OCI-LY1 (cell line): ENCODE data around the gene SHROOM3.

Experiments used
- H2AFZ ChIP-seq: fragments of 200-600 bp; sonication (generic), shearing (Covaris generic); 2 replicates; pipeline ENCODE4 v1.6.0; 2014; ENCODE audit warnings: antibody characterized with exemption, mild to moderate bottlenecking, low read length
- H3F3A ChIP-seq: fragments of 200-600 bp; sonication (generic), shearing (Covaris generic); 2 replicates; pipeline ENCODE4 v1.6.0; 2014; ENCODE audit warnings: mild to moderate bottlenecking, antibody characterized with exemption, low read length, moderate library complexity; ENCODE audit not compliant: insufficient read depth
- H3K27ac ChIP-seq: fragments of 200-600 bp; sonication (generic); 2 replicates; pipeline ENCODE4 v1.5.1; 2014; ENCODE audit warnings: low read length, mixed run types, mild to moderate bottlenecking, low read depth; ENCODE audit not compliant: poor library complexity, severe bottlenecking
- H3K27me3 ChIP-seq: fragments of 200-600 bp; sonication (generic); 2 replicates; pipeline ENCODE4 v1.6.0; 2014; ENCODE audit warnings: antibody characterized with exemption, mild to moderate bottlenecking, low read length, moderate library complexity; ENCODE audit not compliant: insufficient read depth
- H3K36me3 ChIP-seq: fragments of 200-600 bp; sonication (generic); 2 replicates; pipeline ENCODE4 v1.6.1; 2014; ENCODE audit warnings: mild to moderate bottlenecking, antibody characterized with exemption, low read length, moderate library complexity, mixed read lengths; ENCODE audit not compliant: insufficient read depth
- H3K4me1 ChIP-seq: fragments of 200-600 bp; sonication (generic); 2 replicates; pipeline ENCODE4 v1.5.1; 2014; ENCODE audit warnings: mild to moderate bottlenecking, low read length, moderate library complexity; ENCODE audit not compliant: insufficient read depth, severe bottlenecking
- H3K4me2 ChIP-seq: fragments of 200-600 bp; sonication (generic), shearing (Covaris generic); 2 replicates; pipeline ENCODE4 v1.6.1; 2014; ENCODE audit warnings: low read length
- H3K4me3 ChIP-seq: fragments of 200-600 bp; sonication (generic); 2 replicates; pipeline ENCODE4 v1.5.1; 2014; ENCODE audit warnings: low read length, low read depth, mild to moderate bottlenecking, mixed read lengths; ENCODE audit not compliant: poor library complexity, severe bottlenecking
- H3K79me2 ChIP-seq: fragments of 200-600 bp; shearing (Covaris generic); 2 replicates; pipeline ENCODE4 v1.6.1; 2016; ENCODE audit warnings: mixed run types, low read length, mixed read lengths; ENCODE audit not compliant: insufficient read depth
- H3K9ac ChIP-seq: fragments of 200-600 bp; sonication (generic), shearing (Covaris generic); 2 replicates; pipeline ENCODE4 v1.6.1; 2014; ENCODE audit warnings: mild to moderate bottlenecking, low read length, mixed read lengths
- H3K9me2 ChIP-seq: fragments of 200-600 bp; sonication (generic), shearing (Covaris generic); 2 replicates; pipeline ENCODE4 v1.6.1; 2014; ENCODE audit warnings: low read depth, mild to moderate bottlenecking, low read length, mixed read lengths
- H3K9me3 ChIP-seq: fragments of 200-600 bp; shearing (Covaris generic); 2 replicates; pipeline ENCODE4 v1.6.1; 2014; ENCODE audit warnings: low read length, mixed read lengths
- H4K20me1 ChIP-seq: fragments of 200-600 bp; sonication (generic), shearing (Covaris generic); 2 replicates; pipeline ENCODE4 v1.6.0; 2016; ENCODE audit warnings: mild to moderate bottlenecking, low read length; ENCODE audit not compliant: insufficient read depth
- EZH2 ChIP-seq: fragments of 200-600 bp; sonication (generic), shearing (Covaris generic); IDR thresholded peaks from 2 replicates; pipeline ENCODE4 v1.8.0; 2017; ENCODE audit warnings: borderline replicate concordance, mixed run types, mild to moderate bottlenecking, antibody characterized with exemption, low read length, moderate library complexity, mixed read lengths
- TF ChIP-seq, protein P1 (sequence below): fragments of 200-600 bp; sonication (generic), shearing (Covaris generic); IDR thresholded peaks from 2 replicates; pipeline ENCODE4 v1.5.1; 2017; ENCODE audit warnings: mild to moderate bottlenecking, antibody characterized with exemption, low read length, moderate library complexity, mixed read lengths

The SHROOM3 gene

DNA sequence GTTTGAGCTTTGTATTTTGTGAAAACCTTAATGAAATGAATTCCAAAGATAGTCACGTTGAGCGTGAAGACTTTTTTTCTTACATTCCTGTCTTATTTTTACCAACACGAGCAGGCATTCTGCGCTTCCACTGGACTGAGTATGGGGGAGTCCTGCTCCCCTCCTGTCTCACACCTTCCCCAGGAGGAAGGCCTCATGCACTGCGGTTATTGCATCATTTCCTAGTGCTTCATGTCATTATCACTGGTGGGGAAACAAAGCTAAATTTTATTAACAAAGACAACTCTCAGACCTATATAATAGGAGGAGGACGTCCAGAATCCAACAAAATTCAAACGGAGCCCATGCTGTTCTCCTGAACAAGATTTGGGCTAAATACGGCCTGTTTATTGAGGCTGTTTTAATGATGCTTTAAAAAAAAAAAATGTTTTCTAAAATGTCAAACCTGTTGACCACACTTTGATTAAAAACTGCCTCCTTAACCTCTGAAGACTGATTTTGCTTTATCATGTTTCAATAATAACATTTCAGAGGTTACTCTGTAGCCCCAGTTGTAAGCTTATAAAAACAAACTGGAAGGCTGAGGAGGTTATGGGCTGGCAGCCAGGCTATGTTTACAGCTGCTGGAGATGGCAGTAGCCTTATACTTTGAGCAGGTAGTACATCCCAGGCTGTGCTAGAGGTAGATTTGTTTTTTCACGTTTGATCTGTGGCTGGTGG, 344.9 kb downstream of the SHROOM3 start:
- no peaks in the 10 kb centered on the region for H3K27me3 ChIP-seq
- no peak overlapping the region for H3K9ac ChIP-seq
- H4K20me1 ChIP-seq = no peaks in the 10 kb centered on the region
- no peak overlapping the region for H2AFZ ChIP-seq
- TF ChIP-seq, protein P1, sequence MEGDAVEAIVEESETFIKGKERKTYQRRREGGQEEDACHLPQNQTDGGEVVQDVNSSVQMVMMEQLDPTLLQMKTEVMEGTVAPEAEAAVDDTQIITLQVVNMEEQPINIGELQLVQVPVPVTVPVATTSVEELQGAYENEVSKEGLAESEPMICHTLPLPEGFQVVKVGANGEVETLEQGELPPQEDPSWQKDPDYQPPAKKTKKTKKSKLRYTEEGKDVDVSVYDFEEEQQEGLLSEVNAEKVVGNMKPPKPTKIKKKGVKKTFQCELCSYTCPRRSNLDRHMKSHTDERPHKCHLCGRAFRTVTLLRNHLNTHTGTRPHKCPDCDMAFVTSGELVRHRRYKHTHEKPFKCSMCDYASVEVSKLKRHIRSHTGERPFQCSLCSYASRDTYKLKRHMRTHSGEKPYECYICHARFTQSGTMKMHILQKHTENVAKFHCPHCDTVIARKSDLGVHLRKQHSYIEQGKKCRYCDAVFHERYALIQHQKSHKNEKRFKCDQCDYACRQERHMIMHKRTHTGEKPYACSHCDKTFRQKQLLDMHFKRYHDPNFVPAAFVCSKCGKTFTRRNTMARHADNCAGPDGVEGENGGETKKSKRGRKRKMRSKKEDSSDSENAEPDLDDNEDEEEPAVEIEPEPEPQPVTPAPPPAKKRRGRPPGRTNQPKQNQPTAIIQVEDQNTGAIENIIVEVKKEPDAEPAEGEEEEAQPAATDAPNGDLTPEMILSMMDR = no peak
- TF ChIP-seq EZH2 = no peak
- no peaks in the 10 kb centered on the region for H3K36me3 ChIP-seq
- H3K9me3 ChIP-seq = no peaks in the 10 kb centered on the region
- H3K4me3 ChIP-seq = no peak overlapping the region
- H3K9me2 ChIP-seq = no peaks in the 10 kb centered on the region
- H3K27ac ChIP-seq = no peak overlapping the region
- H3K79me2 ChIP-seq = no peaks in the 10 kb centered on the region
- no peak overlapping the region for H3K4me2 ChIP-seq
- no peaks in the 10 kb centered on the region for H3K4me1 ChIP-seq
- H3F3A ChIP-seq = no peaks in the 10 kb centered on the region

GRCh38 chr4:76780781-76781697, 346.0 kb downstream of the SHROOM3 start:
- H3F3A ChIP-seq = no peaks in the 10 kb centered on the region
- H3K9ac ChIP-seq = no peak overlapping the region
- H3K27me3 ChIP-seq = no peaks in the 10 kb centered on the region
- TF ChIP-seq EZH2 = no peak
- TF ChIP-seq, protein P1 = no peak
- H3K4me3 ChIP-seq = no peak overlapping the region
- no peak overlapping the region for H3K4me2 ChIP-seq
- no peak overlapping the region for H2AFZ ChIP-seq
- H3K36me3 ChIP-seq = no peaks in the 10 kb centered on the region
- no peaks in the 10 kb centered on the region for H3K79me2 ChIP-seq
- no peaks in the 10 kb centered on the region for H4K20me1 ChIP-seq
- no peaks in the 10 kb centered on the region for H3K9me2 ChIP-seq
- H3K9me3 ChIP-seq = no peaks in the 10 kb centered on the region
- no peak overlapping the region for H3K27ac ChIP-seq
- H3K4me1 ChIP-seq = no peaks in the 10 kb centered on the region

- Histone ChIP-seq H3F3A (no peaks in the 10 kb centered on the region), H2AFZ (no peak overlapping the region), H3K4me2 (no peak overlapping the region), H3K79me2 (no peaks in the 10 kb centered on the region), H3K27me3 (no peaks in the 10 kb centered on the region), H3K4me1 (no peaks in the 10 kb centered on the region), H3K9ac (no peak overlapping the region), H4K20me1 (no peaks in the 10 kb centered on the region), H3K36me3 (no peaks in the 10 kb centered on the region), H3K27ac (no peak overlapping the region), H3K9me2 (no peaks in the 10 kb centered on the region), H3K4me3 (no peak overlapping the region), H3K9me3 (no peaks in the 10 kb centered on the region)
- TF ChIP-seq EZH2 = no peak
- TF ChIP-seq, protein P1 = no peak
Observed at GRCh38 chr4:76781698-76782595, 346.9 kb downstream of the SHROOM3 start.
